ENCODE results near the gene BPIFB2.

Gene BPIFB2

DNA sequence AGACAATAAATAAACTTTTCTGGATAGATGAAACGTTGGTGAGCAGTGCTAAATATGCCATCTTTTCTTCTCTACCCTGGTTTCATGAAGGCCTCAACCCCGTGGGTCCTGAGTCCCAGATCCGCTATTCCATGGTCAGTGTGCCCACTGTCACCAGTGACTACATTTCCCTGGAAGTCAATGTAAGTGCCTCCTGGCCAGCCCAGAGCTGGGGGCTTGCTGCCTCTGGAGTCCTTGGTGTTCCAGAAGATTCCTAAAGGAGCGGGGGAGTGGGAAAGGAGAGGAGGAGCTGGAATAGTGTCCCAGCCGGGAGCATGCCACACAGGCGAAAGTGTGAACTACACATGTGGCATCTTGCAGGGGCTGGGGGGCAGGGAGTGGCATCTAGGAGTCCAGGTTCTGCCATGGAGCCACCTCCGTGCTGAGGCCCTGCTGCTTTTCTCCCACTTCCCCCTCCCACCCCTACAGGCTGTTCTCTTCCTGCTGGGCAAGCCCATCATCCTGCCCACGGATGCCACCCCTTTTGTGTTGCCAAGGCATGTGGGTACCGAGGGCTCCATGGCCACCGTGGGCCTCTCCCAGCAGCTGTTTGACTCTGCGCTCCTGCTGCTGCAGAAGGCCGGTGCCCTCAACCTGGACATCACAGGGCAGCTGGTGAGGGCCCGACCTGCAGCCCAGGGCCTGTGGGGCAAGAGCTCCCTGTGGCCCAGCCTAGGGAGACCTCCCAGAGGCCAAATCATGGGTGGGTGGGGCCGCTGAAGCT, 10.8 kb downstream of the BPIFB2 start:
- no peak for DNase-seq (ENCODE audit: low spot score)
- TF ChIP-seq CTCF (IDR thresholded peaks at IDR 0.05; ENCODE audit: extremely low read depth, insufficient read depth, missing control alignments), result no peak
- in situ Hi-C loops (cut with MboI; ENCODE audit: low pct_unique_long_range_greater_than_20kb, low sequenced_read_pairs, unreplicated experiment), result loop anchor here (10.0 kb wide), 1 partner anchor 64 kb away; no protein-coding TSS in a partner anchor

DNA sequence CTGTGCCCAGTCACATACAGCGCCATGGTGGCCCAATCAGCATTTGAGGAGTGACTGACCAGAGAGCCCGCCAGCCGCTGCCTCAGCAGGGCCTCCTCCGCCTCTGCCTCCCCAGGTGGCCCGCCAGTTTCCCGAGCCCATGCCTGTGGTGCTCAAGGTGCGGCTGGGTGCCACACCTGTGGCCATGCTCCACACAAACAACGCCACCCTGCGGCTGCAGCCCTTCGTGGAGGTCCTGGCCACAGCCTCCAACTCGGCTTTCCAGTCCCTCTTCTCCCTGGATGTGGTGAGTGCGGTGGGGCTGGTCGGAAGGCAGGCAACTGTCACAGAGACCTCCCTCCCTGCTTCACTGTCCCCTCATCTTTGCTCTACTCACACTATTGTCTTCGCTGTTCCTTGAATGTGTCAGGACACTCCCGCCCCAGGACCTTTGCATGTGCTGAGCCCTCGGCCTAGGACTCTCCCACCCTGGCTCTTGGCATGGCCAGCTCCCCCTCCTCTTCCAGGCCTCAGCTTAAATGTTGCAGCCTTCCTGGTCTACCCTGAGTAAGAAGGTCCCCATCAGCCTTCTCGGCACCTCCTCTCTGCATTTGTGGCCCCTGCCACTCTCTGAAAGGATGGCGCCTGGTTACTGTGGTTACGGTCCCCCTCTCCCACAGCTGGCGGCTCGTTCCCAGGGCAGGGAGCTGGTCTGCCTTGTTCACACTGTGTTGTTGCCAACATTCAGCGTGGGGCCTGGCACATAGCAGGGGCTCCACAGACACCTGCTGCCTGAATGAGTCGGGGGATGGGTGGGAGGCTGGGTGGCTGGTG, 12.2 kb downstream of the BPIFB2 start:
- in situ Hi-C loops (cut with MboI; ENCODE audit: low pct_unique_long_range_greater_than_20kb, low sequenced_read_pairs, unreplicated experiment), result loop anchor here (10.0 kb wide), 1 partner anchor 65 kb away; no protein-coding TSS in a partner anchor
- DNase-seq (ENCODE audit: low spot score), result no peak
- no peak for TF ChIP-seq CTCF (IDR thresholded peaks at IDR 0.05; ENCODE audit: extremely low read depth, insufficient read depth, missing control alignments)

DNA sequence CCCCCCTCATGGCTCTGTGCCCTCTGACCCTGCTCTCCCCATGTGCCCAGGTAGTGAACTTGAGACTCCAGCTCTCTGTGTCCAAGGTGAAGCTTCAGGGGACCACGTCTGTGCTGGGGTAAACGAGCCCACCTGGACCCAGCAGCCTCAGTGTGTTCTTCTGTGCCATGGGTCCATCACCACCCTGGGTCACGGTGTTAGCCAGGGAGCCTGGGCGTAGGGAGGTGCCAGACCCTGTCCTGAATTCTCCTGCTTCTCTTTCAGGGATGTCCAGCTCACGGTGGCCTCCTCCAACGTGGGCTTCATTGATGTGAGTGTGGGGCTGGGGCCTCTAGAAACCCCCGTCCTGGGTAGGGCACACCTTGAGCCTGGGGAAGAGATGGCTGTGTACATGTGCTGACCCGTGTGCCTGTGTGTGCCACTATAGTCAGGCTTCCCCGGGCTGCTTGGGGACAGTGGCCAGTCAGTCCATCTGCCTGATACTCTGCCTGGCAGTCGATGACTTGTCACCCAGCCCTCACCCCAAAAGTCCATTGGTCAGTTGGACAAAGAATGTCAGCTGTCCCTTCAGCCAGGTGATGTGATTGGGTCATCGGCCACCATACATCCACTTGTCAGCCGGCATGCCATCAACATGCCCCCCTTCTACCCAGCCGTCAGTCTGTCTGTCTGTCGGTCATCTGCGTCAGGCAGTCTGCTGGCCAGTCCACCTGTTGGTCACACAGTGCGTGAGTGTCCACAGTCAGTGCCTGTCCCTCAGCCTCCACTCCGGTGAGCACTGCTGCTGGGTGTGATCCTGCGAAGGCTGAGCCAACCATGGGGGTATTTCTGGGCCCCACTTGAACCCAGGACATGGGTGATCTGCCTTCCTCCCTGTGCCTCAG, 13.0 kb downstream of the BPIFB2 start:
- in situ Hi-C loops (cut with MboI; ENCODE audit: low pct_unique_long_range_greater_than_20kb, low sequenced_read_pairs, unreplicated experiment), result no loop called here
- no peak for DNase-seq (ENCODE audit: low spot score)
- no peak for TF ChIP-seq CTCF (IDR thresholded peaks at IDR 0.05; ENCODE audit: extremely low read depth, insufficient read depth, missing control alignments)

- no peak for DNase-seq (ENCODE audit: low spot score)
- no peak for TF ChIP-seq CTCF (IDR thresholded peaks at IDR 0.05; ENCODE audit: extremely low read depth, insufficient read depth, missing control alignments)
- in situ Hi-C loops (cut with MboI; ENCODE audit: low pct_unique_long_range_greater_than_20kb, low sequenced_read_pairs, unreplicated experiment), result no loop called here
These were observed 14.4 kb downstream of the BPIFB2 start for GRCh38 chr20:33021879-33022278.

DNA sequence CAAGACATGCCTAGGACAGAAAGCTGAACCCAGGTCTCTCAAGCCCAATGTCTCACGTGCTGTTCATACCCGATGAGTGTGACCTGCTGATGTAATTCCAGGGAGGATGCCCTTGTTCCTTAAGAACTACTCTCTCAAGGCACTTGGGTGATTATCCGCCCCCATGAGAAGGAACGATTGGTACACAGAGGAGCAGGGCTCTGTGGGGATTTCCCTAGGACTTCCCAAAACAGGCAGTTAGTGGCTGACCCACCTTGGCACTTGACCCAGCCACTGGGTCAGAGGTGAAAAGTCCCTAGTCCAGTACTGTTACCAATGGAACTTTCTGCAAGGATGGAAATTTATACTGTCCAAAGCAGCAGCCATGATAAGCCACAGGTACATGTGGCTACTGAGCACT, 14.8 kb downstream of the BPIFB2 start:
- no peak for TF ChIP-seq CTCF (IDR thresholded peaks at IDR 0.05; ENCODE audit: extremely low read depth, insufficient read depth, missing control alignments)
- no peak for DNase-seq (ENCODE audit: low spot score)
- in situ Hi-C loops (cut with MboI; ENCODE audit: low pct_unique_long_range_greater_than_20kb, low sequenced_read_pairs, unreplicated experiment), result no loop called here
